GM23338 (cell line): ENCODE data around the gene PTPN9. TPM values are rescaled to one million over a fixed set of nuclear protein-coding genes. Genes with fewer than 3 reads are reported as not detected.

Experiments used
- ATAC-seq: fragments of 200-7000 bp; cut with Tn5 transposase; 3 replicates; pipeline ENCODE4 v1.9.1; 2020
- DNase-seq: peaks from one replicate; pipeline ENCODE4 v3.0.0-alpha.2; 2015; ENCODE audit warnings: low spot score
- H2AFZ ChIP-seq: fragments of 200-600 bp; sonication (generic); 2 replicates; pipeline ENCODE4 v1.8.0; 2016; ENCODE audit warnings: antibody characterized with exemption, mild to moderate bottlenecking, moderate library complexity
- H3F3A ChIP-seq: fragments of 200-600 bp; sonication (generic); replicated peaks from 2 replicates; pipeline ENCODE4 v1.8.0; 2017; ENCODE audit warnings: antibody characterized with exemption, mixed run types, low read depth
- H3K27ac ChIP-seq: fragments of 200-600 bp; sonication (generic); 2 replicates; pipeline ENCODE4 v1.6.1; 2016; ENCODE audit warnings: low read depth
- H3K27me3 ChIP-seq: fragments of 200-600 bp; sonication (generic); 2 replicates; pipeline ENCODE4 v1.8.0; 2016; ENCODE audit warnings: mild to moderate bottlenecking, mixed run types, moderate library complexity; ENCODE audit not compliant: insufficient read depth
- H3K36me3 ChIP-seq: fragments of 200-600 bp; sonication (generic); 2 replicates; pipeline ENCODE4 v1.8.0; 2016; ENCODE audit warnings: mild to moderate bottlenecking; ENCODE audit not compliant: insufficient read depth
- H3K4me1 ChIP-seq: fragments of 200-600 bp; sonication (generic); 2 replicates; pipeline ENCODE4 v1.8.0; 2016; ENCODE audit warnings: mild to moderate bottlenecking, moderate library complexity; ENCODE audit not compliant: insufficient read depth
- H3K4me2 ChIP-seq: fragments of 200-600 bp; sonication (generic); 2 replicates; pipeline ENCODE4 v1.7.1; 2017; ENCODE audit warnings: mixed run types
- H3K4me3 ChIP-seq: fragments of 200-600 bp; sonication (generic); 2 replicates; pipeline ENCODE4 v1.6.1; 2016; ENCODE audit warnings: mixed run types
- H3K79me2 ChIP-seq: fragments of 200-600 bp; sonication (generic); replicated peaks from 2 replicates; pipeline ENCODE4 v1.8.0; 2017; ENCODE audit warnings: mild to moderate bottlenecking; ENCODE audit not compliant: insufficient read depth
- H3K9me2 ChIP-seq: fragments of 200-600 bp; sonication (generic); 2 replicates; pipeline ENCODE4 v1.8.0; 2017; ENCODE audit not compliant: insufficient read depth
- H4K20me1 ChIP-seq: fragments of 200-600 bp; sonication (generic); replicated peaks from 2 replicates; pipeline ENCODE4 v1.8.0; 2017; ENCODE audit warnings: mild to moderate bottlenecking; ENCODE audit not compliant: insufficient read depth
- H3K27ac Mint-ChIP-seq: 2 replicates; pipeline ENCODE4 v1.8.0; 2020; ENCODE audit warnings: inconsistent platforms, mild to moderate bottlenecking, moderate library complexity, mixed read lengths
- H3K27me3 Mint-ChIP-seq: 3 replicates; pipeline ENCODE4 v1.8.0; 2022; ENCODE audit warnings: low read depth, mild to moderate bottlenecking, moderate library complexity, mixed read lengths, inconsistent platforms; ENCODE audit not compliant: insufficient read depth, poor library complexity
- H3K36me3 Mint-ChIP-seq: 3 replicates; pipeline ENCODE4 v1.8.0; 2021; ENCODE audit warnings: low read depth, mild to moderate bottlenecking, inconsistent platforms, moderate library complexity, mixed read lengths
- H3K4me1 Mint-ChIP-seq: 3 replicates; pipeline ENCODE4 v1.8.0; 2020; ENCODE audit warnings: mild to moderate bottlenecking, inconsistent platforms, mixed read lengths
- H3K4me3 Mint-ChIP-seq: 3 replicates; pipeline ENCODE4 v1.8.0; 2021; ENCODE audit warnings: moderate library complexity, mild to moderate bottlenecking, inconsistent platforms, mixed read lengths
- H3K9me3 Mint-ChIP-seq: 3 replicates; pipeline ENCODE4 v1.8.0; 2020; ENCODE audit warnings: moderate library complexity, mild to moderate bottlenecking, inconsistent platforms, mixed read lengths
- CREB1 ChIP-seq: fragments of 250-450 bp; sonication (Bioruptor Pico); IDR thresholded peaks from 2 replicates; pipeline ENCODE4 v1.5.0; 2020; ENCODE audit warnings: low read depth, mild to moderate bottlenecking, moderate library complexity
- CTCF ChIP-seq, 2 experiments: fragments of 200-600 bp in 1 of 2; sonication (generic) in 1 of 2; conservative IDR thresholded peaks; 2 replicates each; pipeline versions ENCODE4 v1.5.1 to v1.6.1; 2016 to 2017; ENCODE audit warnings: antibody characterized with exemption in 2 of 2, low read depth in 2 of 2, mild to moderate bottlenecking in 2 of 2, moderate library complexity in 1 of 2
- ETS1 ChIP-seq: IDR thresholded peaks from 2 replicates; pipeline ENCODE4 v1.6.1; 2016; ENCODE audit warnings: antibody characterized with exemption
- EZH2 ChIP-seq: fragments of 200-600 bp; sonication (generic); IDR thresholded peaks from one replicate; pipeline ENCODE4 v1.8.0; 2017; ENCODE audit warnings: antibody characterized with exemption, mild to moderate bottlenecking, low read depth; ENCODE audit not compliant: unreplicated experiment
- EZH2phosphoT487 ChIP-seq: fragments of 200-600 bp; sonication (generic); IDR thresholded peaks from one replicate; pipeline ENCODE4 v1.8.1; 2018; ENCODE audit warnings: antibody characterized with exemption; ENCODE audit not compliant: unreplicated experiment
- JUNB ChIP-seq: IDR thresholded peaks from one replicate; pipeline ENCODE4 v1.6.1; 2016; ENCODE audit warnings: antibody characterized with exemption; ENCODE audit not compliant: unreplicated experiment
- NANOG ChIP-seq: IDR thresholded peaks from 2 replicates; pipeline ENCODE4 v1.6.1; 2016; ENCODE audit warnings: antibody characterized with exemption, borderline replicate concordance
- POLR2AphosphoS5 ChIP-seq: IDR thresholded peaks from 2 replicates; pipeline ENCODE4 v1.6.1; 2016; ENCODE audit warnings: antibody characterized with exemption, low read depth
- REST ChIP-seq: IDR thresholded peaks from one replicate; pipeline ENCODE4 v1.6.1; 2018; ENCODE audit warnings: antibody characterized with exemption; ENCODE audit not compliant: unreplicated experiment
- STAT1 ChIP-seq: IDR thresholded peaks from one replicate; pipeline ENCODE4 v1.6.1; 2016; ENCODE audit warnings: antibody characterized with exemption; ENCODE audit not compliant: unreplicated experiment
- ZNF114 ChIP-seq: fragments of 250-450 bp; sonication (Bioruptor Pico); IDR thresholded peaks from 2 replicates; pipeline ENCODE4 v1.5.0; 2020; ENCODE audit warnings: mild to moderate bottlenecking, moderate library complexity
- ZNF331 ChIP-seq: fragments of 250-450 bp; sonication (Bioruptor Pico); IDR thresholded peaks from 2 replicates; pipeline ENCODE4 v1.5.0; 2020; ENCODE audit warnings: low read depth, mild to moderate bottlenecking, moderate library complexity
- ZNF462 ChIP-seq: fragments of 250-450 bp; sonication (Bioruptor Pico); IDR thresholded peaks from 2 replicates; pipeline ENCODE4 v1.5.0; 2020; ENCODE audit warnings: mild to moderate bottlenecking, moderate library complexity
- polyA plus RNA-seq: library from polyadenylated mRNA; unstranded; fragments of >200 nt; fragmentation: Nextera tagmentation; extraction: Ambion mirVana; gene quantifications from 2 replicates; pipeline ENCODE4 v1.2.1, GENCODE V29; 2016
- total RNA-seq: library from RNA; depleted of rRNA; stranded (reverse); fragments of >200 nt; shearing (Covaris generic); gene quantifications from 2 replicates; pipeline ENCODE4 v1.2.3, GENCODE V29; 2014

PTPN9 gene
- total and polyA plus RNA-seq, 2 experiments from 2014 or later: 12.1 to 32.7 TPM

- Histone ChIP-seq H4K20me1 (no peaks in the 10 kb centered on the region; the same call in 1 of the 2 replicates), H3K79me2 (no peaks in the 10 kb centered on the region), H3K9me2 (no peaks in the 10 kb centered on the region), H3F3A (no peaks in the 10 kb centered on the region), H3K4me2 (no peak overlapping the region), H3K27ac (no peak overlapping the region), H3K4me1 (no peaks in the 10 kb centered on the region), H3K4me3 (no peak overlapping the region), H2AFZ (no peak overlapping the region), H3K36me3 (peaks cover 17% of the 10 kb centered on the region), H3K27me3 (no peaks in the 10 kb centered on the region)
- H3K4me1 Mint-ChIP-seq: no peaks in the 10 kb centered on the region
- peaks cover 4% of the 10 kb centered on the region for H3K27me3 Mint-ChIP-seq
- no peak overlapping the region for H3K27ac Mint-ChIP-seq
- DNase-seq (no peak), ATAC-seq (no peak)
- no peak overlapping the region for H3K4me3 Mint-ChIP-seq
- H3K36me3 Mint-ChIP-seq: peaks cover 48% of the 10 kb centered on the region
- no peaks in the 10 kb centered on the region for H3K9me3 Mint-ChIP-seq
- TF ChIP-seq ZNF331 (CRISPR knock-in tag) (no peak), JUNB (no peak), CREB1 (CRISPR knock-in tag) (no peak), ZNF462 (CRISPR knock-in tag) (no peak), POLR2AphosphoS5 (no peak), NANOG (no peak), CTCF (conservative IDR thresholded peaks at IDR 0.05; ENCODE audit: low read depth in 2 of 2) (no peak), ZNF114 (CRISPR knock-in tag) (no peak), EZH2phosphoT487 (no peak), REST (no peak), STAT1 (no peak), EZH2 (no peak), ETS1 (no peak)
Observed at GRCh38 chr15:75606026-75606425, 26.9 kb upstream of the PTPN9 start.
